Measurements from ENCODE around the gene CDHR5.

Gene CDHR5

GRCh38 chr11:621838-622237, 2.9 kb downstream of the CDHR5 start:
- no peak for DNase-seq (ENCODE audit: low spot score)

GRCh38 chr11:620935-621814, 3.6 kb downstream of the CDHR5 start:
- DNase-seq (ENCODE audit: low spot score): no peak

GRCh38 chr11:620201-620600, 4.6 kb downstream of the CDHR5 start:
- DNase-seq (ENCODE audit: low spot score): no peak

- no peak for DNase-seq (ENCODE audit: low spot score)
Measured at GRCh38 chr11:619628-620050, 5.1 kb downstream of the CDHR5 start.

GRCh38 chr11:618856-619627, 5.7 kb downstream of the CDHR5 start:
- DNase-seq (ENCODE audit: low spot score): no peak

- DNase-seq (ENCODE audit: low spot score): no peak
Measured at GRCh38 chr11:617912-618682, 6.7 kb downstream of the CDHR5 start.

- DNase-seq (ENCODE audit: low spot score): no peak
Measured at GRCh38 chr11:617199-617911, 7.4 kb downstream of the CDHR5 start.

GRCh38 chr11:616320-617198, 8.2 kb downstream of the CDHR5 start:
- DNase-seq (ENCODE audit: low spot score): no peak

- DNase-seq (ENCODE audit: low spot score): peak; percentile 94
Measured at GRCh38 chr11:615504-616319, 9.0 kb downstream of the CDHR5 start, which contains the start of gene IRF7. Gene IRF7, minus strand, starts transcription at chr11:615950. Its CDS starts 586 bp downstream, at chr11:615364.

GRCh38 chr11:614623-615503, 9.9 kb downstream of the CDHR5 start:
- no peak for DNase-seq (ENCODE audit: low spot score)

- no peak for DNase-seq (ENCODE audit: low spot score)
Measured at GRCh38 chr11:614021-614622, 10.6 kb downstream of the CDHR5 start.

- DNase-seq (ENCODE audit: low spot score): peak; percentile 84
Measured at GRCh38 chr11:613369-613968, 11.3 kb downstream of the CDHR5 start.

- DNase-seq (ENCODE audit: low spot score): no peak
Measured at GRCh38 chr11:612961-613300, 11.8 kb downstream of the CDHR5 start.

GRCh38 chr11:612201-612960, 12.4 kb downstream of the CDHR5 start:
- no peak for DNase-seq (ENCODE audit: low spot score)

GRCh38 chr11:611001-611996, 13.5 kb downstream of the CDHR5 start:
- no peak for DNase-seq (ENCODE audit: low spot score)

All from iPS-NIHi11 (cell line).